NCI-H1105 (cell line): ENCODE results near the gene DCAF17.
"Not testable (repeated sequence)": the region's sequence is repeated elsewhere in the genome, so short reads cannot be mapped to it uniquely, and the experiment has no call there.

Experiments
- DNase-seq: peaks from one replicate; lab custom pipeline; 2025; lab: John Stamatoyannopoulos, UW

DCAF17 gene

GRCh38 chr2:171459498-171459897 lies 25.5 kb downstream of the DCAF17 start:
- no peak for DNase-seq

GRCh38 chr2:171460537-171460936 lies 26.5 kb downstream of the DCAF17 start:
- DNase-seq, result no peak

GRCh38 chr2:171469176-171469575 lies 35.1 kb downstream of the DCAF17 start:
- DNase-seq, result no peak

GRCh38 chr2:171470129-171470528 lies 36.1 kb downstream of the DCAF17 start:
- DNase-seq, result no peak

GRCh38 chr2:171475979-171476378 lies 42.0 kb downstream of the DCAF17 start:
- DNase-seq, result no peak

- DNase-seq, result no peak
These were observed 44.3 kb downstream of the DCAF17 start for GRCh38 chr2:171478345-171478744.

GRCh38 chr2:171479154-171479814 lies 45.3 kb downstream of the DCAF17 start:
- no peak for DNase-seq

GRCh38 chr2:171480908-171481307 lies 46.9 kb downstream of the DCAF17 start:
- no peak for DNase-seq

GRCh38 chr2:171482308-171482707 lies 48.3 kb downstream of the DCAF17 start:
- DNase-seq, result no peak

GRCh38 chr2:171482877-171483276 lies 48.9 kb downstream of the DCAF17 start:
- DNase-seq, result no peak

- no peak for DNase-seq
These were observed 49.8 kb downstream of the DCAF17 start for GRCh38 chr2:171483793-171484192.

- no peak for DNase-seq
These were observed 51.1 kb downstream of the DCAF17 start for GRCh38 chr2:171485116-171485515.

- no peak for DNase-seq
These were observed 53.2 kb downstream of the DCAF17 start for GRCh38 chr2:171487201-171487600.

- no peak for DNase-seq
These were observed 53.8 kb downstream of the DCAF17 start for GRCh38 chr2:171487803-171488259.

GRCh38 chr2:171490577-171490976 lies 56.6 kb downstream of the DCAF17 start:
- DNase-seq, result no peak

GRCh38 chr2:171491292-171491691 lies 57.3 kb downstream of the DCAF17 start:
- DNase-seq, result no peak

- no peak for DNase-seq
These were observed 58.6 kb downstream of the DCAF17 start for GRCh38 chr2:171492664-171493063.

GRCh38 chr2:171497664-171498063 lies 63.6 kb downstream of the DCAF17 start:
- DNase-seq, result not testable (repeated sequence)

- DNase-seq, result no peak
These were observed 71.3 kb downstream of the DCAF17 start for GRCh38 chr2:171505374-171505773.

- no peak for DNase-seq
These were observed 76.1 kb downstream of the DCAF17 start for GRCh38 chr2:171509945-171510731.

- DNase-seq, result no peak
These were observed 78.0 kb downstream of the DCAF17 start for GRCh38 chr2:171512014-171512413.

GRCh38 chr2:171512683-171513195 lies 78.7 kb downstream of the DCAF17 start:
- DNase-seq, result no peak

GRCh38 chr2:171513719-171514160 lies 79.7 kb downstream of the DCAF17 start:
- no peak for DNase-seq
